ENCODE results near the gene SH3BP1.
A peak's percentile ranks its signal among the peaks of the same experiment; 100 is the strongest.

The SH3BP1 gene

GRCh38 chr22:37658133-37659065, 18.9 kb downstream of the SH3BP1 start, which contains the start of gene PDXP:
PDXP (plus strand) TSS chr22:37658723; CDS start chr22:37658783, 60 bp downstream.
- in situ Hi-C loops (cut with HindIII; ENCODE audit: low pct_unique_long_range_greater_than_20kb, low sequenced_read_pairs): no loop called here
- TF ChIP-seq JUND (IDR thresholded peaks at IDR 0.05; ENCODE audit: low read depth): no peak
- DNase-seq (ENCODE audit: low read depth in 1 of 2, low spot score in 1 of 2): peak; percentile 98 to 99

- DNase-seq (ENCODE audit: low read depth in 1 of 2, low spot score in 1 of 2): no peak
- no peak for TF ChIP-seq JUND (IDR thresholded peaks at IDR 0.05; ENCODE audit: low read depth)
- in situ Hi-C loops (cut with HindIII; ENCODE audit: low pct_unique_long_range_greater_than_20kb, low sequenced_read_pairs): no loop called here
Measured at GRCh38 chr22:37659066-37659896, 19.8 kb downstream of the SH3BP1 start.

- in situ Hi-C loops (cut with HindIII; ENCODE audit: low pct_unique_long_range_greater_than_20kb, low sequenced_read_pairs): no loop called here
- no peak for DNase-seq (ENCODE audit: low read depth in 1 of 2, low spot score in 1 of 2)
- TF ChIP-seq JUND (IDR thresholded peaks at IDR 0.05; ENCODE audit: low read depth): no peak
Measured at GRCh38 chr22:37659897-37660708, 20.6 kb downstream of the SH3BP1 start.

- TF ChIP-seq JUND (IDR thresholded peaks at IDR 0.05; ENCODE audit: low read depth): no peak
- DNase-seq (ENCODE audit: low read depth in 1 of 2, low spot score in 1 of 2): no peak
- in situ Hi-C loops (cut with HindIII; ENCODE audit: low pct_unique_long_range_greater_than_20kb, low sequenced_read_pairs): no loop called here
Measured at GRCh38 chr22:37660709-37661045, 21.2 kb downstream of the SH3BP1 start.

GRCh38 chr22:37661160-37661924, 21.9 kb downstream of the SH3BP1 start:
- in situ Hi-C loops (cut with HindIII; ENCODE audit: low pct_unique_long_range_greater_than_20kb, low sequenced_read_pairs): no loop called here
- TF ChIP-seq JUND (IDR thresholded peaks at IDR 0.05; ENCODE audit: low read depth): no peak
- peak in 1 of 2 experiments; percentile 49 for DNase-seq (ENCODE audit: low read depth in 1 of 2, low spot score in 1 of 2)

- in situ Hi-C loops (cut with HindIII; ENCODE audit: low pct_unique_long_range_greater_than_20kb, low sequenced_read_pairs): no loop called here
- no peak for DNase-seq (ENCODE audit: low read depth in 1 of 2, low spot score in 1 of 2)
- TF ChIP-seq JUND (IDR thresholded peaks at IDR 0.05; ENCODE audit: low read depth): no peak
Measured at GRCh38 chr22:37662039-37662438, 22.6 kb downstream of the SH3BP1 start.

- DNase-seq (ENCODE audit: low read depth in 1 of 2, low spot score in 1 of 2): no peak
- in situ Hi-C loops (cut with HindIII; ENCODE audit: low pct_unique_long_range_greater_than_20kb, low sequenced_read_pairs): no loop called here
- TF ChIP-seq JUND (IDR thresholded peaks at IDR 0.05; ENCODE audit: low read depth): no peak
Measured at GRCh38 chr22:37663521-37664140, 24.2 kb downstream of the SH3BP1 start.

- no peak for TF ChIP-seq JUND (IDR thresholded peaks at IDR 0.05; ENCODE audit: low read depth)
- DNase-seq (ENCODE audit: low read depth in 1 of 2, low spot score in 1 of 2): no peak
- in situ Hi-C loops (cut with HindIII; ENCODE audit: low pct_unique_long_range_greater_than_20kb, low sequenced_read_pairs): no loop called here
Measured at GRCh38 chr22:37664249-37665101, 25.0 kb downstream of the SH3BP1 start.

GRCh38 chr22:37665487-37665886, 26.0 kb downstream of the SH3BP1 start:
- DNase-seq (ENCODE audit: low read depth in 1 of 2, low spot score in 1 of 2): no peak
- TF ChIP-seq JUND (IDR thresholded peaks at IDR 0.05; ENCODE audit: low read depth): no peak
- in situ Hi-C loops (cut with HindIII; ENCODE audit: low pct_unique_long_range_greater_than_20kb, low sequenced_read_pairs): no loop called here

GRCh38 chr22:37669586-37669985, 30.1 kb downstream of the SH3BP1 start:
- TF ChIP-seq JUND (IDR thresholded peaks at IDR 0.05; ENCODE audit: low read depth): no peak
- no peak for DNase-seq (ENCODE audit: low read depth in 1 of 2, low spot score in 1 of 2)
- in situ Hi-C loops (cut with HindIII; ENCODE audit: low pct_unique_long_range_greater_than_20kb, low sequenced_read_pairs): no loop called here
